Calu3 (cell line): ENCODE data around the gene MCC. TPM values are rescaled to one million over a fixed set of nuclear protein-coding genes. Genes with fewer than 3 reads are reported as not detected.

Experiments
- BruUV-seq: library from RNA; stranded (reverse); fragments of 400-500 nt; replicated peaks from 2 replicates; lab custom pipeline; 2021; lab: Mats Ljungman, UMichigan
- CTCF ChIA-PET: fragments of 300-600 bp; sonication (Branson Sonifier 250); formaldehyde crosslinking; loops from one replicate; lab custom pipeline; 2022; ENCODE audit warnings: antibody characterized with exemption; lab: Charles Lee
- DNase-seq: peaks from one replicate; pipeline ENCODE4 v3.0.0; 2022
- H3K27ac Mint-ChIP-seq: one replicate; pipeline ENCODE4 v1.8.0; 2022; ENCODE audit warnings: mixed read lengths; ENCODE audit not compliant: unreplicated experiment
- H3K27me3 Mint-ChIP-seq: one replicate; pipeline ENCODE4 v1.8.0; 2022; ENCODE audit warnings: mixed read lengths; ENCODE audit not compliant: unreplicated experiment
- H3K36me3 Mint-ChIP-seq: one replicate; pipeline ENCODE4 v1.8.0; 2022; ENCODE audit warnings: mild to moderate bottlenecking, moderate library complexity, mixed read lengths; ENCODE audit not compliant: insufficient read depth, unreplicated experiment
- H3K4me1 Mint-ChIP-seq: one replicate; pipeline ENCODE4 v1.8.0; 2022; ENCODE audit warnings: mild to moderate bottlenecking, low read depth, mixed read lengths; ENCODE audit not compliant: unreplicated experiment
- H3K4me3 Mint-ChIP-seq: one replicate; pipeline ENCODE4 v1.8.0; 2022; ENCODE audit warnings: mild to moderate bottlenecking, low read depth, moderate library complexity, mixed read lengths; ENCODE audit not compliant: unreplicated experiment
- H3K9me3 Mint-ChIP-seq: one replicate; pipeline ENCODE4 v1.8.0; 2022; ENCODE audit warnings: low read depth, mixed read lengths; ENCODE audit not compliant: unreplicated experiment
- CTCF ChIP-seq: fragments of 200-600 bp; IDR thresholded peaks from one replicate; pipeline ENCODE4 v1.8.0; 2022; ENCODE audit warnings: antibody characterized with exemption; ENCODE audit not compliant: unreplicated experiment
- intact Hi-C: fragments of 100-400 bp; cut with micrococcal nuclease; formaldehyde crosslinking; loops from one replicate; pipeline ENCODE4 v1.10.0; 2022; ENCODE audit not compliant: unreplicated experiment
- total RNA-seq: library from RNA; stranded (reverse); gene quantifications from 2 replicates; pipeline ENCODE4 v1.2.3, GENCODE V29; 2022

MCC gene
- total RNA-seq, 1 experiment from 2014 or later = 2.8 TPM

- peaks cover 12% of the 10 kb centered on the region for H3K36me3 Mint-ChIP-seq
- no peak overlapping the region for H3K4me3 Mint-ChIP-seq
Measured at GRCh38 chr5:113031104-113031503, 457.1 kb downstream of the MCC start.

GRCh38 chr5:113029614-113030013 is 458.6 kb downstream of the MCC start:
- intact Hi-C loops = no loop called here
- H3K9me3 Mint-ChIP-seq = no peaks in the 10 kb centered on the region
- CTCF ChIA-PET = no interaction called here
- no peaks in the 10 kb centered on the region for H3K27me3 Mint-ChIP-seq
- no peak overlapping the region for H3K27ac Mint-ChIP-seq
- no TSS peak for BruUV-seq
- H3K36me3 Mint-ChIP-seq = peaks cover 12% of the 10 kb centered on the region
- no peak overlapping the region for H3K4me3 Mint-ChIP-seq
- DNase-seq = no peak
- no peak for TF ChIP-seq CTCF
- no peaks in the 10 kb centered on the region for H3K4me1 Mint-ChIP-seq

More at GRCh38 chr5:113031104-113031503, 457.1 kb downstream of the MCC start:
- CTCF ChIA-PET = interaction anchor here (0.6 kb wide), 1 partner anchor 159 kb away, joined by 4 read pairs; no protein-coding TSS in a partner anchor
- intact Hi-C loops = no loop called here
- no peak for DNase-seq
- H3K9me3 Mint-ChIP-seq = no peaks in the 10 kb centered on the region
- no peak overlapping the region for H3K27ac Mint-ChIP-seq
- no peaks in the 10 kb centered on the region for H3K4me1 Mint-ChIP-seq
- TSS peak; percentile 6 for BruUV-seq
- TF ChIP-seq CTCF = no peak
- no peaks in the 10 kb centered on the region for H3K27me3 Mint-ChIP-seq

GRCh38 chr5:113027431-113027830 is 460.8 kb downstream of the MCC start:
- Mint-ChIP-seq H3K9me3 (no peaks in the 10 kb centered on the region), H3K36me3 (peaks cover 19% of the 10 kb centered on the region), H3K4me1 (peaks cover 10% of the 10 kb centered on the region), H3K27me3 (no peaks in the 10 kb centered on the region), H3K4me3 (no peak overlapping the region), H3K27ac (no peak overlapping the region)
- DNase-seq = no peak
- no peak for TF ChIP-seq CTCF
- intact Hi-C loops = no loop called here
- CTCF ChIA-PET = no interaction called here
- BruUV-seq = no TSS peak

GRCh38 chr5:113027015-113027414 is 461.2 kb downstream of the MCC start:
- Mint-ChIP-seq H3K4me3 (no peak overlapping the region), H3K27me3 (no peaks in the 10 kb centered on the region), H3K4me1 (peaks cover 14% of the 10 kb centered on the region), H3K27ac (no peak overlapping the region), H3K9me3 (no peaks in the 10 kb centered on the region), H3K36me3 (peaks cover 20% of the 10 kb centered on the region)
- CTCF ChIA-PET = no interaction called here
- intact Hi-C loops = no loop called here
- TF ChIP-seq CTCF = no peak
- DNase-seq = no peak
- no TSS peak for BruUV-seq
